ENCODE data around the gene KCNH3.
"Not testable (repeated sequence)": the region's sequence is repeated elsewhere in the genome, so short reads cannot be mapped to it uniquely, and the experiment has no call there.

The KCNH3 gene

GRCh38 chr12:49538510-49539403 is at the start of gene KCNH3:
TSS of gene KCNH3 (plus strand) at chr12:49539030. CDS start at chr12:49539417, 387 bp downstream.
- DNase-seq, result peak; percentile 63

DNA sequence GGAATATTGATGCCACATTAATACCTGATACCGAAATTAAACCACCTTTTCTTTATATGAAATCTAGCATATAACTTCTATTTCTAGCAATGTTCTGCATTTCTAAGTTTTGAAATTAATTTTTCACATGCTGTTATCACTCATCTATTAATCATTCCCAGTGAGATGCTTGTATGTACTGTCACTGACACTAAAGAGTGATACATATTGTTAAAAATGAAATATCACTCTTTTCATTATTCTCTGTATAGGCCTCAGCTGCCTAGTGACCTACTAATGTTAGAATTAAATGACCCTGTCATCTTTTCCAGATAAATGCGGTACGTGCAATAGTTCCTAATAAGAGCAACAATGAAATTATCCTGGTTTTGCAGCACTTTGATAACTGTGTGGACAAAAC is 49.7 kb upstream of the KCNH3 start:
- DNase-seq, result no peak

DNA sequence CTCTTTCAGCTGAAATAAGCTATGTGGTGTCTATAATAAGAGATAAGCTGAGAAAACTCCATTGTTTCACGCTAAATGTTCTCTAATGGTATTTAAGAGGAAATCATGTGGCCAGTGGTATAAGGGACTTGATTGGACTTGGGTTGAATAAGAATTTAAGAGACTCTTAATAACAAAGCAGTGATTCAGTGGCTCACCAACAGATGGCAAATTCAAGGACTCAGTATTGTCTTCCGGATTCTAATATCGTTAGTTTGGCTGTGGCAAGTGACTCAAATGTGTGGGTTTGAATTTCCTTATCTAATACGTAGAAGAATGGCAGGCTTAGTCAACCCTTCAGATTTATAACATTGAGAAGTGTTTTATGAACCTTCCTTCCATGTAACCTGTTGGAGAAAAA is 49.1 kb upstream of the KCNH3 start:
- DNase-seq, result no peak

DNA sequence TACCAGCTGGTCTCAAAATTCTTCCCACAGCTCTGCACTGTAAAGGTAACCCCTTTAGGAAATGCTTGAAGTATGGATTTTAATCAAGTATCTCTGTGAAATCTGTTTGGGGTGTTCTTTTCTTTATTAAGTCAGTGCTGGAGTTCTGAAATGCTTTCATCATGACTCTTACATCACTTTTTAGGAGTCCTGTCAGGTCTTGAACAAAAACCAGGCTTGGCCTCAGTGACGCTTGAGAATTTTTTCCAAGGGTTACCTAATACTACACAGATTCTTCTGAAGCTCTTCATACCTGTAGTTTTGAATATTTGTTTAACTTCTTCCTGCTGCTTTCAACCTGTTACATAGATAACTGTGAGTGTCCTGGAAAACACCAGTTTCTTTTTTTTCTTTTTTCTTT is 47.0 kb upstream of the KCNH3 start:
- DNase-seq, result no peak

GRCh38 chr12:49493900-49494299 is 44.9 kb upstream of the KCNH3 start:
- DNase-seq, result no peak

DNA sequence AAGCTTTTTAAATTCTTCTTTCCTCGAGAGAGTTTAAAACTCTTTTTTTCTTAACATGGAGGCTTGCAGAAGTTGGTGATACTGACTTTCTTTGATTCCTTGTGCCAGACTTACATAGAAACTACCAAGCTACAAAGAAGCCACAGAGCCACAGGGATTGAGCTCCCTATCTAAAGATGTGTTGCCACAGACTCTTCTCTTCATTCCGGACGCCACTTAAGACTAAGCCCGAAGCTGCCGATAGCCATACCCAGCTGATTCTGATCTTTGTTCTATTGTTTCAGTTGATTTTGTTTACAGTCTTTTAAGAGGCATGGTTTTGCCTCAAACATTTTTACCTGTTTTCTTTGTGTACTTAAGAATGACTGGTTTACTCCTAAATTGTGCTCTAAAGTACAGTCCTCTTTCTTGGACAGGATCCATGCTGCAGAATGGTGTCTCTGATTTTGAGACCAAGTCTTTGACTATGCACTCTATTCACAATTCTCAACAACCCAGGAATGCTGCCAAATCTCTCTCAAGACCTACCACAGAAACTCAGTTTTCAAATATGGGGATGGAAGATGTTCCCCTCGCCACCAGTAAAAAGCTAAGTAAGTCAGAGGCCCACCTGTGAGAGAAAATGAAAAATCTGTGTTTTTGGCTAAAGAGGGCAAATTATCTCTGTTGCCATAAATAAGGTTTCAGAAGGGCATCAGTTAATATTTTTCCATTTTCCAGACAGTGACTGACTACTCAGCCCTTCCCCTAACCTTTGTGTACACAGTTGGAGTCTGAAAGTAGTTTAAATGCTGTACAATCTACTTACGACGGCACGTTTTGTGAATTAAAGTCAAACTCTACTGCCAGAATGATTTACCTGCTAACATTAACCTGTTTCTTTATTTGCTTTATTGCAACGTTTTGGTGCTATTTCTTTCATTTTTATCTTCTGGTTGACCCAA is 42.1 kb upstream of the KCNH3 start:
- DNase-seq, result no peak

DNA sequence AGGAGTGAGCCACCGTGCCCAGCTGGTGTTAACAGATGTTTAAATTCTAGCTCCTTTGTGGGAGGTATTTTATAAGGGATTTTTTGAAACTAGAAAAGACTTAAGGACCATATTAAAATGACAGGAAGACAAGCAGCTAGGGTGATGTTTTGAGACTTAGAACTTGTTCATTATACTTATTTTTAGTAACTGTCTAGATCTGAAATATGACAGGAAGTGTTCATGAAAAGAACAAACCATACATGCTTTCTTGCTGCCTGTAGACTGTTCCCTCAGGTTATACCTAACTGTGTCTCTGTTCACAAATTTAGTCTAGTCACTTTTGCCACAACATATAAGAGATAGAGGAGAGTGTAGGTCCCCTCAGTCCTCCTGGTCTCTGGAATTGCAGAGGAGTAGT is 36.9 kb upstream of the KCNH3 start:
- no peak for DNase-seq

DNA sequence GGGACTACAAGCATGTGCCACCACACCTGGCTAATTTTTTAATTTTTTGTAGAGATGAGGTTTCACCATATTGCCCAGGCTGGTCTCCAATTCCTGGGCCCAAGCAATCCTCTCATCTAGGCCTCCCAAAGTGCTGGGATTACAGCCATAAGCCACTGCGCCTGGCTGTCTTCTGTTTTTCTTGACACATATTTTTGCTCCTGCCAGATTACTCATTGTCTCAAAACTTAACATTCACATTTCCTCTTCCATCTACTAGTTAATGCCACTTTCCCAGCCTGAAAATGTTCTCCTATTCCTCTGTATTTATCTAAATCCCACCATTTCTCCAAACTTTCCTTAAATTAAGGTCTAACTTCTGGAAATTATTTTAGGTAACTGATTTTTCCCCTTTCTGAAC is 36.2 kb upstream of the KCNH3 start:
- DNase-seq, result no peak

DNA sequence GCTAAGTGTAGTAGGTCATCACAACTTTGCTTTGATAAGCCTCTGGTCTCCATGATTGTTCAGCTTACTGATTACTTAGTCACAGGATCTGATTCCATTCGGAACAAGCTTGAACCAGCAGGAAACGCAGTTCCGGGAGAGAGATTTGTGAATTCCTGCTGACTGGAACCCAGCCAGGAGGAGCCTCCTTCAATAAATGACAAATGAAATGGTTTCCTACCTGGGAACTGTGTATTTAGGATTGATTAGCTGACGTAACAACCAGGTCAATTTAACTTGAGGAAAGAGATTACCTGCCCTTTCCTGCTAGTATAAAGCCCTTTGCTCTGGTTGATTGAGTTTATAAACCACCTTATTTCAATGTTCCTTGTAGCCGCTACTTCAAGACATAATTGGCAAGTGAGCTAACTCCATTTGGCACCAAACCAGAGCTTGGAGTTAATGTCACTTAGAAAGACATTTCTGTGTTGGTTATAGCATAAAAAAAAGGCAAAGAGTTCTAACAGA is 35.1 kb upstream of the KCNH3 start:
- peak; percentile 91 for DNase-seq

GRCh38 chr12:49505672-49506071 is 33.2 kb upstream of the KCNH3 start:
- DNase-seq, result no peak

DNA sequence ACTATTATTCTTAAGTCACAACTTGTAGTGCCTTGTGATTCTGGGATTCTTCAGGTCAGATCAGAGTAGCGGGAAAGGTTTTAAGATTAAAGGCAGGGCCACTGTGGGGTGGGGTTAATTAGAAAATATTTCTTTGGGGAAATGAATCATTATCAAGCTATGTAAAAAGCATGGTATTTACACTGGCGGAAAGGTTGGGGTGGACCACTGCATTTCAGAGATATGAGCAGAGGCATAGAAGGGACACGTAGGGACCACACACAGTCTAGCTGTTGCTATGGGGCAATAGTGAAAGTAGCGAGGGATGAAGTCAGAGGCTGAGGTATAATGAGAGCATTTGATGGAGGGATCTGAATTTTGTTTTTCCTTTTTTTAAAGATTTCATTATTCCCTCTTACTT is 31.7 kb upstream of the KCNH3 start:
- no peak for DNase-seq

GRCh38 chr12:49509681-49510080 is 29.1 kb upstream of the KCNH3 start:
- DNase-seq, result not testable (repeated sequence)

- no peak for DNase-seq
Measured at GRCh38 chr12:49511410-49511809, 27.4 kb upstream of the KCNH3 start.

DNA sequence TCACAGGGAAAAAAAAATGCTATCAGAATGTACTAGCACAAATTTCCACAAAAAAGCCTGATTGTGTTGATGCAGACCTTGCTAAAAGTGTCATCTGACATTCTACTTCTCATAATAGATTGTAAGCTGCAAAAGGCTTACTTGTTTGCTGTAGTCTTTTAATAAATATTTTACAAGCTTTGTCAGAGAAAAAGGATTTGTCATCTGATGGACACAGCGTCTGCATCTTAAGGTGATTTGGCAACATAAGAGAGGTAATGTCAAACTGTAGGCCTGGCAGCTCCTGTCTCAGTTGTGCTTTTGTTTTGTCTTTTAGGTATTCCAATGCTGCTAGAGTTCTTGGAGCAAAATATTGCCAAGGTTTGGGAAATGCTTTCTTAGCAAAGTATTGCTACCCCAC is 26.3 kb upstream of the KCNH3 start:
- DNase-seq, result no peak

- DNase-seq, result no peak
Measured at GRCh38 chr12:49515266-49515665, 23.6 kb upstream of the KCNH3 start.

DNA sequence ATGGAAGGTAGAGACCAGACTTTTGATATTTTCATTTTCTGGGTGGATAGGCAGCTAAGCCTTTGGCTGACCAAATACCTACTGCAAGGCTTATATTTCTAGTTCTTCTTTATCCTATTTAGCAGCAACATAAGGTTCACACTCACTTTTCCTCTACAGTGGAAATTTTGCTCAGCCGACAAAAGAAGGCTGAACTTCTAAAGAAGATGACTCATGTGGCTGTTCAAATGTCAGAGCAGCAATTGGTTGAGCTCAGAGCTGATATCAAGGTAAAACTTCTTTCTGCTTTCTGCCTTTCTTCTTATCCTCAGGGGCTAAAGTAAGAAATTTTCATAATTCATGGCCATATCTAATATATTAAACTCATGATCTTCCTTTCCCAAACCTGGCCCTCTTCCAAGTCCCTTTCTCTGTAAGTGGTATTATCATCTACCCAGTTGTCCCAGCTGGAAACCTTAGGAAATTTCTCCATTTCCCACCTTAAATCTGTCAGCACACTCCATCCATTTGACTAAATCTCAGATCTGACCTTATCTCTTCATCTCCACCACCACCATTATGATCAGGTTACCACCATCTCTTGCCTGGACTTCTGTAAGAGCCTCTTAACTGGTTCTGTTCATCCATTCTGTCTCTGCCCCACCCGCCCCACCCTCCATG is 19.8 kb upstream of the KCNH3 start:
- no peak for DNase-seq

DNA sequence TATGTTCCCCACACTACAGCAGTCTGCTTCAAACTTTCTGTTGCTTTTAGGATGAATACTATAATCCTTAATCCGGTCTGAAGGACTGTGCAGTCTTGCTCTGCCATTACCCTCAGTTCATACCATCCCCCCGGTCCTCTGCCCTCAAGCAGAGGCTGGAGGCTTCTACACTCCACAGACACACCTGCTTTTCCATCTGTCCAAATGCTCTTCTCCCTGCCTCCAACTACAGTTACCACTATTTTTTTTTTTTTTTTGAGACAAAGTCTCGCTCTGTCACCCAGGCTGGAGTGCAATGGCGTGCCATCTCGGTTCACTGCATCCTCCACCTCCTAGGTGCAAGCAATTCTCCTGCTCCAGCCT is 19.3 kb upstream of the KCNH3 start:
- no peak for DNase-seq

- no peak for DNase-seq
Measured at GRCh38 chr12:49521389-49521788, 17.4 kb upstream of the KCNH3 start.

DNA sequence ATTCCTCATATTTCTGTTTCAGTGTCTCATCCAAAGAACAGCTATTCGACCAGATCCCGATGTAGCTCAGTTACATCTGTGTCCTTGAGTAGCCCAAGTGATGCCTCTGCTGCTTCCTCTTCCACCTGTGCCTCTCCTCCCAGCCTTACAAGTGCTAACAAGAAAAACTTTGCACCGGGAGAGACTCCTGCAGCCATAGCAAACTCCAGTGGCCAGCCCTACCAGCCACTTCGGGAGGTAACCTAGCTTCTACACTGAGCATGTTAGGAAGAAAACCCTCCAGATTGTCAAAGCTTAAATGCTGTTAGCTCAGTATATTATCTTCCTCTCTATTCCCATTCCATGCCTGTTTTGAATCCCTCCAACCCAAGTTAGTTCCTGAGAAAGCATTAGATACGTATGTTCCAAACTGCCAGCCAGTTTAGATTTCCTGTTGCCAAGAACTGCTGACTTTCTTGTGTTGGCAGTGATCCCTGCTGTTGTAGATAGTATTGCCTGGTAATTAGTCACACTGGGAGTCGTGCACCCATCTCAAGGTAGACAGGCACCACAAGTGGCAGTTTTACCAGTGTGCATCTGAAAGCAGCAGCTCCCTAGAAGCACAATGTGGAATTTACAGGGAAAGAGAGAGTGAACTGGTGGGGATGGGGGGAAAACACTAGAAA is 14.0 kb upstream of the KCNH3 start:
- no peak for DNase-seq

DNA sequence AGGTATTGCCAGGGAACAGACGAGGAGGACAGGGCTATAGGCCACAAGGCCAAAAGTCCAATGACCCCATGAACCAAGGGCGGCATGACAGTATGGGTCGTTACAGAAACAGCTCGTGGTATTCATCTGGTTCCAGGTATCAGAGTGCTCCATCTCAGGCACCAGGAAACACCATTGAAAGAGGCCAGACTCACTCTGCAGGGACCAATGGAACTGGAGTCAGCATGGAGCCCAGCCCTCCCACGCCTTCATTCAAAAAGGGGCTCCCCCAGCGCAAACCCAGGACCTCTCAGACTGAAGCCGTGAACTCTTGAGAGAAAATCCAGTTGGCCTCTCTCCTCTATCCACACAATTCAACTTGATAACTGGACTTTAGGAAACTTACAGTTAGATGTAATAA is 12.9 kb upstream of the KCNH3 start:
- DNase-seq, result no peak

GRCh38 chr12:49527361-49528130 is 11.3 kb upstream of the KCNH3 start:
- peak; percentile 88 for DNase-seq

- no peak for DNase-seq
Measured at GRCh38 chr12:49529414-49529813, 9.4 kb upstream of the KCNH3 start.

All from DMS79 (cell line).